Left ventricle myocardium superior (tissue), 1 donor: ENCODE measurements around the gene DMXL1. TPM values are rescaled to one million over a fixed set of nuclear protein-coding genes. Genes with fewer than 3 reads are reported as not detected.
A peak's percentile ranks its signal among the peaks of the same experiment; 100 is the strongest.

ENCODE experiments used
- ATAC-seq: fragments of 200-7000 bp; cut with Tn5 transposase; one replicate; pipeline ENCODE4 v1.9.1; 2020; ENCODE audit warnings: mild to moderate bottlenecking, moderate library complexity
- DNase-seq: peaks from one replicate; pipeline ENCODE4 v3.0.0-alpha.2; 2020
- intact Hi-C: fragments of 100-400 bp; cut with micrococcal nuclease; formaldehyde crosslinking; loops from one replicate; pipeline ENCODE4 v1.11.0; 2022
- total RNA-seq: library from RNA; stranded (reverse); fragmentation: NEBNext Ultra II Directional; extraction: Animal tissue kit (Norgen Biotek cat#: 25700); gene quantifications from one replicate; pipeline ENCODE4 v1.2.1, GENCODE V29; 2021
- donor health status: DM: no; HTN: yes; CAD: no; lungs with severe emphysema.

Gene DMXL1
- total RNA-seq, 1 donor from 2014 or later: 23.6 TPM

DNA sequence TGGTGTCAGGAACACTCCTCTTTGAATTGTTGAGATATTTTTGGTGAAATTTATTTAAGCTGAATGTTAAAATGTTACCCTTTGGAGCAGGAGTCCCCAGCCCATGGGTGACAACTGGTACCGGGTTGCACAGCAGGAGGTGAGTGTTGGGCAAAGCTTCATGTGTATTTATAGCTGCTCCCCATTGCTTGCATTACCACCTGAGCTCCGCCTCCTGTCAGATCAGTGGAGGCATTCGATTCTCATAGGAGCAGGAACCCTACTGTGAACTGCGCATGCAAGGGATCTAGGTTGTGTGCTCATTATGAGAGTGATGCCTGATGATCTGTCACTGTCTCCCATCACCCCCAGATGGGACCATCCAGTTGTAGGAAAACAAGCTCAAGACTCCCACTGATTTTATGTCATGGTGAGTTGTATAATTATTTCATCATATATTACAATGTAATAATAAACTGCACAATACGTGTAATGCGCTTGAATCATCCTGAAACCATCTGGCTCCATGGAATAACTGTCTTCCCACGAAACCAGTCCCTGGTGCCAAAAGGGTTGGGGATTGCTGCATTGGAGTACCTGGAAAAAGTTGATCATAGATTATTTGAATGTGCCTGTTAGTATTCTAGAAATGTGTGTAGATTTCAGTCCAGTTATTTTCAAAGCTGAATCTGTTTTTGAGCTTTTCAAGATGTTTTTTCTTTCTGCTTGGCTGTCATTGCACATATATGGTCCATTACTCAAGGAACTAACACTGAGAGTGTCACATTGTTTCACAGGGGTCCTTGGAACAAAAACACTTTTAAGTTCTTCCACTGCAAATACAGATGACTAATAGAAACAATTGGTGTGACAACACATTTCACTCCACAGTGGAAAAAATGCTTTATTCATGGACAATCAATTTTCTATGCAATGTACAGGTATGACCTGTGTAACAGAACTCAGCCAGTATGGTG is 180.3 kb downstream of the DMXL1 start:
- intact Hi-C loops: no loop called here
- DNase-seq: no peak
- ATAC-seq: no peak

DNA sequence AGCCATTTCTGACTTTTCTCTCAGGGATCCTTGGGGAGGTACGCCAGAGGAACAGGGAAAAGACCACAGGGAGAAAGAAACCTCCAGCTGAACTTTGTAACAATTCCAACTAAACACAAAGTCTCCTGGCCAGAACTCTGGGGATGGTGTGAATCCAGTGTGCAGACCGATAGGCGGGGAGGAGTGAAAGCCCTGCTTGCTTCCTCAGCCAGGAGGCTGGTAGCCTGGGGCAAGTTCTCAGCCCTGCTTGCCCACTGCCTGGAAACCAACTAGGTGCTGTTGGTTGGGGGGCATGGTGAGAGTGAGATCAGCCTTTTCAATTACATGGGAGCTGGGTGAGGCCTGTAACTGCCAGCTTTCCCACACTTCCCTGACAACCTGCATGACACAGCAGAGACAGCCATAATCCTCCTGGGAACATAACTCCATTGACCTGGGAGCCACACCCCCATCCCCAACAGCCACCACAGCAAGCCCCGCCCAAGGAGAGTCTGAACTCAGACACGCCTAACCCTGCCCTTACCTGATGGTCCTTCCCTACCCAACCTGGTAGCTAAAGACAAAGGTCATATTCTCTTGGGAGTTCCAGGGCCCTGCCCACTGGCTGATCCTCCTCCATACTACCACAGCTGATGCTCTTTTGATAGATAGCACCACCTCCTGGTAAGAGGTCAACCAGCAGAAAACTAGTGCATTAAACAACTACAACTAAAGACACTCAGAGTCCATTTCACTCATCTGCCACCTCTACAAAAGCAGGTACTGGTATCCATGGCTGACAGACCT is 184.9 kb downstream of the DMXL1 start:
- DNase-seq: no peak
- no peak for ATAC-seq
- intact Hi-C loops: no loop called here

DNA sequence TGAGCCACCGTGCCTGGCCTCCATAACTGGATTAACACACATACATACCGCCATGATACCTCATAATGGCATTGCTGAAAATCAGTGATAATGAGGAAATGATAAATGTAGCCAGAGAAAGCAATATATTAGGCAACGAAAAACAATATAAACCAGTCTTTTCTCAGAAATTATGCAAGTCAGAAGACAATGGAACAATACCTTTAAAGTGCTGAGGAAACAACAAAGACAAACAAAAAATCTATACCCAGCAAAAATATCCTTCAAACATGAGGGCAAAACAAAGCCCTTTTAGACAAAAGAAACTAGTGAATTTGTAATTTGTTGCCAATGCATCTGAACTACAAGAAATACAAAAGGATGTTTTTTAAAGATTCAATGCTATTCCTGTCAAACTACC is 186.7 kb downstream of the DMXL1 start:
- intact Hi-C loops: no loop called here
- ATAC-seq (no peak), DNase-seq (no peak)

DNA sequence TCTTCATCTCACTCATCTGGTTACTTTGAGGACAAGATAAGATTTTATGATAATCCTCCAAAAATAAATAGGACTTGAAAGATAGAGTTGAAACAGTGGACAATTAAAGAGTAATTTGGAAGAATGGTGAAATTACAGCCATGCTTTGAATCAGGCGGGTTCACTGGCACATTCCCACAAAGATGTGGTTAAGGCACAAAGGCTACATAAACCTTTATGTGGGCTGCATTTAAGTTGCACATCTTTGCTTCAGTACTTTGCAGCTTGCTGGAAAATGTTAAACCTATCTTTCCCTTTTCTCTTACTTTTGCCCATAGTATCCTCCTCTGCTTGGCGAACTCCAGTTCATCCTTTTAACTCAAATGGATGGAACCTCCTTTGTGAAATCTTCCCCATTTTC is 192.8 kb downstream of the DMXL1 start:
- intact Hi-C loops: no loop called here
- ATAC-seq: no peak

DNA sequence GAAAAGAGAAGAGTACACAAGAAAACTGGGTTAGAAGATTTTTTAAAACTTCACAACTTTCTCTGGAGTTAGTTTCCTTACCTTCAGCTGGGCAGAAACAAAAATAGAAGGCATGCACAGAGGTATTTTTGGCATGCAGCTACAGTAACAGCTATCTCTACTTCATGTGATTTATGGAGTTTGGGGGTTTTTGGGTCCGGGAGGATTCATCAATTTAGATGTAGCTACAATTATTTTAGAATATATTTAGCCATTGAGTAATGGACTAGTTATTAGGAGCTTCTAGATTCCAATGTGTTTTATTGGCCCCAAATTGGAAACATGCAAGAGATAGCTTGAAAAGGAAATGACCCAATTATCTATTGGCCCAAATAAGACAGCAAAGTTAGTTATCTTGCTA is 193.3 kb downstream of the DMXL1 start:
- intact Hi-C loops: no loop called here
- no peak for DNase-seq
- no peak for ATAC-seq

More for the DNA sequence above, 192.8 kb downstream of the DMXL1 start:
- DNase-seq: no peak

DNA sequence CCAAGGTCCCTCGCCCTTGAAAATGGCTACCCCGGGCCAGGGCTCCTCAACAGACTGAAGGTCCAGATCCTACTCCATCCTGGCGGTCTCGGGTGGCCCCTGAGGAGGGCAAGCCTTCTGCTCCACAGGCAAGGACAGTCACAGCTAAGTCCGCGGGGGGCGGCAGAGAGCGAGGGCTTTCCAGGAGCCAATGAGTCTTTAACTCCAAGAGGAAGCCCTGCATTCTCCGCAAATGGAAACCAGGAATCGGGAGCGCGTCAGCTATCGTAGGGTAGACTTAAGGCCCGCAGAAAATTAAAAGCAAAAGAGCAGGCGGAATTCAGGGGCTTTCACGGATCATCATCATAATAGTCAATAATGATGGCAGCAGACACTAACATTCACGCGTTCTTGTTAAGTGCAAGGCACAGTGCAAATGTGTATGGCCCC is 197.1 kb downstream of the DMXL1 start:
- DNase-seq (peak; percentile 95), ATAC-seq (peak; percentile 91)
- intact Hi-C loops: no loop called here

DNA sequence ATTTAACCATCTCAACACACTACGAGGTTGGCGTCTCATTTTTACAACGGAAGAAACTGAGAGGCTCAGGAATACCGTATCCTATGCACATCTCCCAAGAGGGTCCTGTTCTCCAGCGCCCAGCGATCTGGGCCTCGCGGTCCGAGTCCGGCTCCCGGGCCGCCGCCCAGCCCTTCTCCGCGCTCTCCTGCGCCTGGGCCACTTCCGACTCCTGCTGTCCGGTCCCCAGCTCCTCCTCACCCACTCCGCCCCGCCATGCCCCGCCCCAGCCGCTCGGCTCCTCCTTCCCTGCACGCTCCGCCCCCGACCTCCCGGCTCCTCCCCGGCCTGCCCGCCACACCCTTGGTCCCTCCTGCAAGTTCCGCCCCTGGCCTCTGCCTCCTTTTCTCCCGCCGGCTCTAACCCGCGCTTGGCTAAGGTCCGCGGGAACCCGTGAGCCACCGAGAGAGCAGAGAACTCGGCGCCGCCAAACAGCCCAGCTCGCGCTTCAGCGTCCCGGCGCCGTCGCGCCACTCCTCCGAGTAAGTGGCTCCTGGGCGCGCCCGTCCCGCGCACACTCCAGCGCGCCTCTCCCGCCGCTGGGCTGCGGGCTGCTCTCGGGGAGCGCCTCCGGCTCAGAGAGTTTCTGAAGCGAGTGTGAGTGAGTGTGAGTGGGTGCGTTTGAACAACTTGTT is 197.6 kb downstream of the DMXL1 start:
- ATAC-seq (peak; percentile 99), DNase-seq (peak; percentile 98)

DNA sequence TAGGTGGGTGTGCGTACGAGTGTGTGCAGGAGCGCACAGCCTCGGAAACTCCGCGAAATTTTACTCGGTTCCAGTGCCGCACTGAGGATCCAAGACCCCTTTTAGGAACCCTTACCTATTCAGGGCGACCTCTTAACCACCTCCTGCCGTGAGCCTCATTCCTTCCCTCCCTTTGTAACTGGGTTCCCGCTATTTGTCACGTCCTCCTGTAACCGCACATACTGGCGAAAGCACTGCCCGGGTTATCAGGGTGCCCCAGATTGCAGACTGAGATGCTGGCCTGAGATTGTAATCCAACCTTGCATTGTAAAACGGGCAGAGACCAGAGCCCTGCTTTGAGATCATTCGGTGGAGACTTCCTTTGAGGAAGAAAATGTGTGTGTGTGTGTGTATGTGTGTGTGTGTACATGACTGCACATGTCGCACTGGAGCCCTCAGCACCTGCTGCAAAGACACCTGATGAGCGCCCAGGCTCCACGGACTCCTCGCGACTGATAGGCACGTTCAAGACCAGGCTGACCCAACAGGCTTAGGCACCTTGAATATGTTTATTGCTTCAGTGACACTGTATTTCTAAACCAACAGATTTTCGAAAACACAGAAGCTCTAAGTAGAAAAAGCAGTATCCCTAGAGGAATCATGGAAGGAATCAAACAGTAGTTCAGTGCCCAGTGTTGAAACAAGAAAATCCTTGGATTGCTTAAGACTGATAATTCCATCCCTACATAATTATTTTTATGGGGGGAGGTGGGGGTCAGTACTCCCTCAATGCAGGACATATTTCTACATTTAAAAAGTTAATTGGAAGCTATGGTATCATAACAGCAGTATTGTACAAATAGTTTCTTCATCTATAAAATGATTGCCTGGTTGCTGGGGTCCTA is 198.4 kb downstream of the DMXL1 start:
- peak; percentile 1 for ATAC-seq
- peak; percentile 32 for DNase-seq
- intact Hi-C loops: no loop called here

More for the DNA sequence above, 197.6 kb downstream of the DMXL1 start:
- intact Hi-C loops: no loop called here

DNA sequence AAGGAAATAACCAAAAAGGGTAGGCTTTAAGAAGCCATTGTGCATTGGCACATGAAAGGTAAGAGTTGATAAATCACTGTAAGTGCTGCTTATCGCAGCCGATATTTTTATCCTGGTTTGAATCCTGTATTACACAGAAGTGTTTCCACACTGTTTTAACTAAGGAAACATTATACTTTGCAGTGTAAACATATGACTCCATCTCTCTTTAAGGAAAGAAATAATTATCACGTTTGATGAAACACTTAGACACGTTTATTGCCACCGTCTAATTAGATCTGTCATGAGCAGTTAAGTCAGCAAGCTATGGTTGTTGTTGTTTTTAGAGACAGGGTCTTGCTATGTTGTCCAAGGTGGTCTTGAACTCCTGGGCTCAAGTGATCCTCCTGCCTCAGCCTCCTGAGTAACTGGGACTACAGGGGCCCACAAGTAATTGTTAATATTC is 199.3 kb downstream of the DMXL1 start:
- no peak for ATAC-seq
- intact Hi-C loops: no loop called here
- no peak for DNase-seq

DNA sequence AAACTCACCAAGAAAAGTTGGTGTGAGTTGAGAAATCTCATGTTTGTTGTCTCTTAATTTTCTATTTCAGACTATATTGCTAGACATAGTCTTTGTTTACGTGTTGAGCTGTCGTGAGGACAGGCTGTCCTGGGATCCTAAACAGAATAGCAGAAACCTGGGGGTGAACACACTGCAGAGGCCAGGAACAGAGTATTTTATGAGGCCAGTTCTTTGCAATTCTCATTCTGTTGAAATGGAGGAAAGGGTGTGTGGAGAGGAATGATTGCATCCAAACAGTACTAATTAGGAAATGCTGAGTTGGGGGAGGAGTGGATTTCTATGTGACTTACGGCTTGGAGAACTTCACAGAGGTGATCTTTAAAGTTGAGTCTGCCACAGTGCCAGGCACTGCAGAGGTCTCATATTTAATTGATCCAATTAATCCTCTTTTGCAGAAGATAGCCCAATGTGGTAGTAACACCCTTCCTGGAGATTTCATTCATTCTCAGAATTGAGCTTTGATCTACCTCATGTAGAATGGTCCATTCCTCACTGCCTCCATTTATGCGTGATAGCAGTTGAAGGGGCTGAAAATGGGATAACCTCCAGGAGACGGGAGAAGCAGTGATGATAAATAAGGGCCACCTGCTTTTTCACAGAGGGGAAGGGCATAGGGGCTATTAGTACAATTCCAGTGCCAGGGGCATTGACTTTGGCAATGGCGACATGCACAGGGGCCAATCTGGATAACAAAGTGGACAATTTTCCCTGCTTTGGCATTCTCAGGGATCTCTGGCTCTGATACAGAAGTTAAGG is 200.3 kb downstream of the DMXL1 start:
- intact Hi-C loops: no loop called here
- ATAC-seq (no peak), DNase-seq (no peak)

DNA sequence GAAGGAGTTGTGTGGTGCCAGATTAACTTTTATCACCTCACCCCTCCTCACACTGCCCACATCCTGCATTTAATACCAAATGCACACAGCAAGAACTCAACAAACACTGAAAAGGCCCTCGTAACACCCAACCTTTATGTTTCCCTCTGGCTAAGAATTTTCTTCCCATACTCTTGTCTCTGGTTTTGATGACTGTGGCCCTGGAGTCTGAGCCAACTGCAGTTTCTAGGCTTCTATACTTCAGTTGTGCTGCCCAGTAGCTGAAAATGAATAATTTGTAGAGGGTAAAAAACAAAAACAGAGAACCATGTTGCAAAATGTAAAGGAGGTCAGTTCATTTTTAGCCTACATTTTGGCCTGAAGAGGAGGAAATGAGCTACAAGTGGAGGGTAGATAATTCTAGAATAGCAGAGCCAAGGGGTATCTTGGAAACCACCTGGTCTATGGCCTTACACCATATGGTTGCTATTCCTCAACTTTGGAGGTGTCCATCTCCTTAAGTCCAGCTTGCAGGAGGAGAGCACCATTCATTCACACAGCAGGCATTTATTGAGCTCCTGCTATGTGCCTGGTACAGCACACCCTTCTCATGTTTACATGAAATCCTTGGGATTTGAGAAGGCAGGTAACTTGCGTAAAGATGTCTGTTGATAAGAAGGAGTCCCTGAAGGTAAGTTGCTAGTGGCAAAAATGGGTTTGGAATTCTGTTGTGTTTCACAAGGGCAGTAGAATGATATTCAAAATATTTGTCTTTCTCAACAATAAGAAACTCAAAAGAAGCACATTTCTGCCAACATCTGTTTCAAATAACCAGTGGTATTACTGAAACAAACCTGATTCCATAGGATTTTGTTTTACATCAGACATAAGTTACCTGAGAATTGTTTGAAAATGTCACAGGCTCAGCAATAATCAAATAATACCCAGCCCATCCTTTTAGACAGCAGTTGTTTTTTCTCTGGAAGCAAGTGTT is 201.2 kb downstream of the DMXL1 start:
- intact Hi-C loops: no loop called here
- DNase-seq (no peak), ATAC-seq (no peak)

DNA sequence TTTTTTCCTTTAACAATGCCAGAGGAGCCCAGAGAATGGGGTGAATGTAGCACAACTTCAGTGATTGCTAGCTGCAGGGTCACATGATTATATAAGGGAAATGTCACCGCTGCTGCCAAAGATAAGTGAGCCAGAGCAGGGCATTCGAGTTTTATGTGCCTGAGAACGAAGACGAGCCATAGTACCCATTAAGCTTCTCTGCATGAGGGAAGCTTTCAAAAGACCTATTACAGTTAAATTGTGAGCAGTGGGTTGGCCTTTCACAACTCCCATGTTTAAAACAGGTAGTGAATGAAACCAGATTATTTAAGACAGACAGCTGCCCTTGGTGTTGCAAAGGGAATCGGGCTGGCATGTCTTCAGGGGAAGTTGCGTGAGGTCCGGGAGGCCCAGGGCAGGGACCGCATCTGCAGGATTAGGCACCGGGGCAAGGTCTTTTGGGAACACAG is 202.5 kb downstream of the DMXL1 start:
- intact Hi-C loops: no loop called here
- ATAC-seq (no peak), DNase-seq (peak; percentile 36)

DNA sequence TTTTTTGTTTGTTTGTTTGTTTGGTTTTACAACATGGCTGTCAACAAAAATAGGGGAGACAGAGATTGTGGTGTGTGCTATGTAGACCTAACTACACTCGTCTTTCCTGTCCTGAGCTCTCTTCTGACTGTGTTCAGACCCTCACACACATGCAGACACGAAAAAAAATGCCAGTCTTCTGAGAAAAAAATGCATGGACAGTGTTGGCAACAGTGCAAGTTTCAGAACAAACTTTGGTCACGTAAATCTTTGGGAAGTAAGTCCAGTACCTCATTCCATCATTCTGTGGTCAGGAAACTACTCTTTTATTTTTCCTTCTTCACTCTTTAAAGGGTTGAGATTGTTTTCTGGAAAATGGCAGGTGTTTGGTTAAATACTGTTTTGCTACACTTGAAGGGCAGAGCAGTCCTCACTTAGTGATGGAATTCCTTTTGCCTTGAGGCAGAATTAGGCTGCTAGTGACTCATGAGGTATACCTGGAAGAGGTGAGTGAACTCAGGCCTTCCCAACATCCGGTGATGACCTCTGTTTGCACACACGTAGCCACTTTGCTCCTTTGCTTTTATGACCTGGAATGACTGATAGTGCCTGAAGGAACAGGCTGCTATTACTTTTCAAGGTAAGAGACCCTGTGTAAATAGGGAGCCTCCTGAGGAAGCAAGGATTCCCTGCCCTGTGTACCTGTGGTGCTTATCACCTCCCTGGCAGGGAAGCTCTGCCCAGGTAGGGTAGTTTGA is 203.3 kb downstream of the DMXL1 start:
- DNase-seq: no peak
- intact Hi-C loops: no loop called here
- ATAC-seq: no peak

DNA sequence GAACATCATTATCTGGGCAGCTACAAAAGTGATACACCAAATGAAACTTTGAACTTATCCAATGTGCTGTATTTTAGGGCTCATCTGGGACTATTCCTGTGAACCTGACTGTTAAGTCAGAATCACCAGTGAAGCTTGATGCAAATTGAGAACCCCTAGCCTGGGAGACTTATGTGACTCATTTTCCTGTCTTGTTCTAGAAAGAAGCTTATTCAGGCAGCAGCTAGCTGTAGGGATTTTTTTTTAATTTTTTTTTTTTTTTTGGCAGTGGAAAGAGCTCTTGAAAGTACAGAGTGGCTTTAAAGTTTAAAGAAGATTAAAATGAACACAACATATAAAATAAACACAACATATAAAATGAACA is 203.9 kb downstream of the DMXL1 start:
- intact Hi-C loops: no loop called here
- DNase-seq (no peak), ATAC-seq (no peak)

DNA sequence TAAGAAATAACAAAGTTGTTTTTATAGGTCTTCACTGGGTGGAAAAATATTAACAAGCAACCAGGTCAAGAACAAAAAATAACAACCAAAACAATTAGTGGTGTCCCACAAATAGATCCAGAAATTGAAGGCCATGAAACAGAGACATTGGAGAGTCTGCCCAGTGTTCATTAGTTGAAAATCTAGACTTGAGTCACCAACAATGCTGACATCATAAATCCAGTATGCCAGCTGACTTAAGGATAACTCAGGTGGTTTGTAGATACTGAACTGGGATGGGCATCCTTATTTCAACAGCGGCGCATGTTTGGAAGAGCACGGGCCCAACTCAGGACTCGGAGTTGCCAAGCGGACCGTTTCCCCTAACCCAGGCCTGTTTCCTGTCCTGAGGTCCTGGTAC is 204.3 kb downstream of the DMXL1 start:
- DNase-seq (no peak), ATAC-seq (no peak)
- intact Hi-C loops: no loop called here

DNA sequence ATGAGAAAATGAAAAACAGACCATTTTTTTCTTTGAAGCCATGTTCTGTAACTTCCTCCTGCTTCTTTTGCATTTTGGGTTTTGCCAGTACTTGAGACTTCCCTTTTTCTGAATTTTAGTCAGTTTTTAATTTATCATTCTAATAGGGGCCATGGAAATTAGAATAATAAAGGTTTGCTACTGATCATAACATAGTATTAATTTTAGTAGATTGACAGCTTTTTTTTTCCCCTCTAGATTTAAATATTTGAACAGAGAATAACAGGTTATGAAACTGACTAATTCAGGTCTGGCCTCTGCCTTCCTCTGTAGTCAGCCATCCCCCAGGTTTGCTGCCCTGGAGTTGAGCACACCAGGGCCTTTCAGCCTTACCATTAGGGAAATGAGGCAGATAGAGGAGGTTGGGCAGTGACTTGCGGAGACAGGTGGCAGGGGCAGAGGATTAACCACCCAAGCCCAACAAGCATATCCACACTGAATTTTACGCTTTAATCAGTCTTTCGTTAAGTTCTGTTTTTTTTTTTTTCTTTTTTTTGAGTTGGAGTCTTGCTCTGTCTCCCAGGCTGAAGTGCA is 204.8 kb downstream of the DMXL1 start:
- DNase-seq: no peak
- no peak for ATAC-seq
- intact Hi-C loops: no loop called here
